Nephron progenitor cell (in vitro differentiated cells): ENCODE results near the gene ARHGAP30.

Experiments
- DNase-seq: peaks from one replicate; pipeline ENCODE4 v3.0.0; 2021
- H3K27ac Mint-ChIP-seq: 2 replicates; pipeline ENCODE4 v1.8.0; 2021; ENCODE audit warnings: mild to moderate bottlenecking, moderate library complexity, mixed read lengths
- H3K27me3 Mint-ChIP-seq: 2 replicates; pipeline ENCODE4 v1.8.0; 2021; ENCODE audit warnings: mild to moderate bottlenecking, low read depth, mixed read lengths; ENCODE audit not compliant: poor library complexity
- H3K36me3 Mint-ChIP-seq: 2 replicates; pipeline ENCODE4 v1.8.0; 2021; ENCODE audit warnings: low read depth, mixed read lengths
- H3K4me1 Mint-ChIP-seq: 2 replicates; pipeline ENCODE4 v1.8.0; 2021; ENCODE audit warnings: mixed read lengths
- H3K4me3 Mint-ChIP-seq: 2 replicates; pipeline ENCODE4 v1.8.0; 2021; ENCODE audit warnings: mild to moderate bottlenecking, moderate library complexity, mixed read lengths
- H3K9me3 Mint-ChIP-seq: 2 replicates; pipeline ENCODE4 v1.8.0; 2021; ENCODE audit warnings: mild to moderate bottlenecking, moderate library complexity, mixed read lengths
- TF ChIP-seq, protein P1 (sequence below): fragments of 200-600 bp; sonication (generic); IDR thresholded peaks from 2 replicates; pipeline ENCODE4 v1.5.0; 2021; ENCODE audit warnings: antibody characterized with exemption

The ARHGAP30 gene

DNA sequence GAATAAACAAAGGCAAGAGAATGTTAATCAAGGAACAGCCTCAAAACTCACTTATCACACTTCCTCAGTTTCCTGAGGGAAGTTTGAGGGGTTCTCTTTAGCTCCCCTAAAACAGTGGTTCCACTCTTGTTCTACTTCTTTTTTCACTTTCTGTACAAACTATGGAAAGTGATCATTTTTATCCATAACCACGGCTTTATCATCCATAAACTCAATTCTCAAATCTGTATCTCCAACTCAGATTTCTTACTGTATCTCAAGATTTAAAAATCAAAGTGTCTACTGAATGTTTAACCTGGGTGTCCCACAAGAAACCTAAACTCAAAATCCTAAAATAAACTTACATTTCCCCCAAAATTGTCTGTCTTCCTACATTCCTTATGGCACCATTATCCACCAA lies 44.2 kb upstream of the ARHGAP30 start:
- Mint-ChIP-seq H3K9me3 (no peaks in the 10 kb centered on the region), H3K4me3 (no peak overlapping the region), H3K27ac (no peak overlapping the region), H3K27me3 (no peaks in the 10 kb centered on the region), H3K36me3 (peaks cover 14% of the 10 kb centered on the region), H3K4me1 (peaks cover 34% of the 10 kb centered on the region)
- DNase-seq = no peak
- TF ChIP-seq, protein P1, sequence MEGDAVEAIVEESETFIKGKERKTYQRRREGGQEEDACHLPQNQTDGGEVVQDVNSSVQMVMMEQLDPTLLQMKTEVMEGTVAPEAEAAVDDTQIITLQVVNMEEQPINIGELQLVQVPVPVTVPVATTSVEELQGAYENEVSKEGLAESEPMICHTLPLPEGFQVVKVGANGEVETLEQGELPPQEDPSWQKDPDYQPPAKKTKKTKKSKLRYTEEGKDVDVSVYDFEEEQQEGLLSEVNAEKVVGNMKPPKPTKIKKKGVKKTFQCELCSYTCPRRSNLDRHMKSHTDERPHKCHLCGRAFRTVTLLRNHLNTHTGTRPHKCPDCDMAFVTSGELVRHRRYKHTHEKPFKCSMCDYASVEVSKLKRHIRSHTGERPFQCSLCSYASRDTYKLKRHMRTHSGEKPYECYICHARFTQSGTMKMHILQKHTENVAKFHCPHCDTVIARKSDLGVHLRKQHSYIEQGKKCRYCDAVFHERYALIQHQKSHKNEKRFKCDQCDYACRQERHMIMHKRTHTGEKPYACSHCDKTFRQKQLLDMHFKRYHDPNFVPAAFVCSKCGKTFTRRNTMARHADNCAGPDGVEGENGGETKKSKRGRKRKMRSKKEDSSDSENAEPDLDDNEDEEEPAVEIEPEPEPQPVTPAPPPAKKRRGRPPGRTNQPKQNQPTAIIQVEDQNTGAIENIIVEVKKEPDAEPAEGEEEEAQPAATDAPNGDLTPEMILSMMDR = no peak

DNA sequence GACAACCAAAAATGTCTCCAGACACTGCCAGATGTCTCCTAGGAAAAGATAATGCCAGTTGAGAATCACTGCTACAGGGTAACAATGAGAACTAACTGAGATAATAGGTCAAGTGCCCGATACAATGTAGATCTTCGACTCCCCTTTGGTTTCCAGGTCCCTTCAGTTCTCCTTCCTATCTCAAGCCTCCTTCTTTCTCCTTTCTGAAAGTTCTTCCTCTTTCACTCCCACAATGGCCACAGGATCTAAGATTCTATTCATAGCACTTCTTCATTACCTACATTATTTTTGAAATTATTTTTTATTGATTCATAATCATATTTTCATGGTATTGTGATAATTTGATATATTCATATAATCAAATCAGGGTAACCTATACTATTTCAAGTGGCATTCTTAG lies 41.8 kb upstream of the ARHGAP30 start:
- Mint-ChIP-seq H3K4me3 (no peak overlapping the region), H3K27ac (no peak overlapping the region), H3K4me1 (peaks cover 17% of the 10 kb centered on the region), H3K36me3 (peaks cover 20% of the 10 kb centered on the region), H3K27me3 (no peaks in the 10 kb centered on the region), H3K9me3 (no peaks in the 10 kb centered on the region)
- TF ChIP-seq, protein P1 = no peak
- no peak for DNase-seq

DNA sequence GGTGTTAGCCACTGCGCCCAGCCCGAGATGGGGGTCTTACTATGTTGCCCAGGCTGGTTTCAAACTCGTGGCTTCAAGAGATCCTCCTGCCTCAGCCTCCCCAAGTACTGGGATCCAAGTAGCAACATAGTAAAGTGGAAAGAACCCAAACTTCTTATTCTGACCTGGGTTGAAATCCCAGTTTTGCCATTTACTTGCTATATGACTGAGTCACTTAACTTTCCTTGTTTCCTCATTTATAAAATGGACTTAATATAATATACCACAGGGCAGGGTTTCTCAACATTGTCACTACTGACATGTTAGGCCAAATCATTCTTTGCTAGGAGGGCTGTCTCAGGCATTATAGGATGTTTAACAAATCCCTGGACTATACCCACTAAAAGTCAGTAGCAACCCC lies 41.4 kb upstream of the ARHGAP30 start:
- peaks cover 24% of the 10 kb centered on the region for H3K36me3 Mint-ChIP-seq
- no peak for DNase-seq
- H3K4me3 Mint-ChIP-seq = no peak overlapping the region
- no peaks in the 10 kb centered on the region for H3K27me3 Mint-ChIP-seq
- TF ChIP-seq, protein P1 = no peak
- peaks cover 13% of the 10 kb centered on the region for H3K4me1 Mint-ChIP-seq
- H3K9me3 Mint-ChIP-seq = no peaks in the 10 kb centered on the region
- H3K27ac Mint-ChIP-seq = no peak overlapping the region

DNA sequence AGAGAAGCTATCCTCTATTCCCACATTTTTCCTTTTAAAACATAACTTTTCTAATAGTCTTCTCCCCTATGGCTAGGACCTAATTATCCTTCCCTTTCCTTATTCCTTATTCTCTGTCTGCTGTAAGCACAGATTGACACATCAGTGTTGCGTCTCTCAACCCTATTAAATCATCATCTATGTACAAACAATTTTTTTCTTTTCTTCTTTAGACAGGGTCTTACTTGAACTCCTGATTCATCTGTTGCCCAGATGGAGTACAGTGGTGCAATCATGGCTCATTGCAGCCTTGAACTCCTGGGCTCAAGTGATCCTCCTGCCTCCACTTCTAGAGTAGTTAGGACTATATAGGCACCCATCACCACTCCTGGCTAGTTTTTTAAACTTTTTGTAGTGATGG lies 36.7 kb upstream of the ARHGAP30 start:
- Mint-ChIP-seq H3K27me3 (no peaks in the 10 kb centered on the region), H3K36me3 (peaks cover 37% of the 10 kb centered on the region), H3K27ac (no peak overlapping the region), H3K4me1 (no peaks in the 10 kb centered on the region), H3K4me3 (no peak overlapping the region), H3K9me3 (no peaks in the 10 kb centered on the region)
- TF ChIP-seq, protein P1 = no peak
- no peak for DNase-seq

DNA sequence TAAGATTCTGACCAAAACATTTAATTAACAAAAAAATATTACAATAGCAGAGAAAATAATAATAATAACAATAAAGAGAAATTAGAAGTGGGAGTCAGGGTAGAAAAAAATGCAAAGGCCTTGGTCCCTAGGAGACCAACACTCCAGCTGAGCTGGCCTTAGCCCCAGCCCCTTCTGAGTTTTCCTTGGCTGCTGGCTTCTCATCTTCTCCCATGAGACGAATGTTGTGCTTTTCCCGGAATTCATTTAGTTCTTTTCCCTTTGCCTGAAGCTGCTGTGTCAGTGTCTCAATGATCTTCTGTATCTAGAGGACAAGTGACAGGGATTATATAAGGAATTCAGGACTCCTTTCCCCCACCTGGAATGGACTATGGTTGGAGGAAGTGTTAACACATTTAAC lies 30.9 kb upstream of the ARHGAP30 start:
- H3K4me3 Mint-ChIP-seq = no peak overlapping the region
- peaks cover 25% of the 10 kb centered on the region for H3K36me3 Mint-ChIP-seq
- DNase-seq = no peak
- H3K9me3 Mint-ChIP-seq = no peaks in the 10 kb centered on the region
- TF ChIP-seq, protein P1 = no peak
- H3K4me1 Mint-ChIP-seq = peaks cover 21% of the 10 kb centered on the region
- H3K27ac Mint-ChIP-seq = no peak overlapping the region
- H3K27me3 Mint-ChIP-seq = peaks cover 12% of the 10 kb centered on the region

DNA sequence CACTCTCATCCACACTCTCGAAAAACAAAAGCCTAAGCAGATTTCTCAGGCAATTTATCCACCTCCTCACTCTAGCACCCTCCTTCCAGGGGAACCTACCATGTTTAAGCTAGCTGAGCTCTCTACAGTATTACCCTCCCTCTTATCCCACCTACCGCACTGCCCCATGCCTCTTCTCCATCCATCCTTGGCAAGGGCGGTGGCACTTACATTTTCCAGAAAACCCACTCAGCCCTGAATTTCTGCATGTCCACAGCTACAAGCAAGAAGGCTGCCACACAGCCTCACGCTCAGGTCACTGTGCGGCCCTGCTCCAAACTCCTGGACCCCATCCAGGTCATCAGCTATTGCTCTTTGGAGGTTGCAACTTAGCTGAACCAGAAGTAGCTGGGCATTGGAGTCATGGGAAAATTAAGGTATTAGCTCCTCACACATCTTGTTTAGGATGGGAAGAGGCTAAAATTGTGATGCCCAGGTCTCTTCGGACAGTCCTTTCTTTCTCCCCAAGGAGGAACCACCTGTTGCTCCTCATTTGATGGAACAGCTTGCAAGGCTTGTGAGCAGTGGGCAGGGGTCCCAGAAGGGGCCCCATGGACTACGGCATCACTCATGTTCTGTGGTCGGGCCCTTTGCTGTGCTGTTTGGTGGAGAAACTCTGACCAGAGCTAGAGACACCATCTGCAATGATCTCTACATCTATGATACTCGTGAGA lies 29.6 kb upstream of the ARHGAP30 start:
- Mint-ChIP-seq H3K27ac (peak overlapping the region; percentile 2), H3K4me1 (peaks cover 21% of the 10 kb centered on the region), H3K27me3 (peaks cover 16% of the 10 kb centered on the region)

More for the DNA sequence above, 29.6 kb upstream of the ARHGAP30 start:
- H3K9me3 Mint-ChIP-seq = no peaks in the 10 kb centered on the region
- DNase-seq = no peak
- H3K4me3 Mint-ChIP-seq = peak overlapping the region; percentile 91
- peaks cover 24% of the 10 kb centered on the region for H3K36me3 Mint-ChIP-seq
- TF ChIP-seq, protein P1 = no peak
